Stimulated activated CD8-positive, alpha-beta memory T cell treated with anti-CD3 and anti-CD28 coated beads, Interleukin-15, amount 100 ng/mL, for 24 hours (primary cell): ENCODE results near the gene CARD10.
"Not testable (repeated sequence)": the region's sequence is repeated elsewhere in the genome, so short reads cannot be mapped to it uniquely, and the experiment has no call there.

ENCODE experiments used
- DNase-seq: peaks from one replicate; pipeline ENCODE4 v3.0.0-alpha.2; 2020; ENCODE audit warnings: low read depth

Gene CARD10

DNA sequence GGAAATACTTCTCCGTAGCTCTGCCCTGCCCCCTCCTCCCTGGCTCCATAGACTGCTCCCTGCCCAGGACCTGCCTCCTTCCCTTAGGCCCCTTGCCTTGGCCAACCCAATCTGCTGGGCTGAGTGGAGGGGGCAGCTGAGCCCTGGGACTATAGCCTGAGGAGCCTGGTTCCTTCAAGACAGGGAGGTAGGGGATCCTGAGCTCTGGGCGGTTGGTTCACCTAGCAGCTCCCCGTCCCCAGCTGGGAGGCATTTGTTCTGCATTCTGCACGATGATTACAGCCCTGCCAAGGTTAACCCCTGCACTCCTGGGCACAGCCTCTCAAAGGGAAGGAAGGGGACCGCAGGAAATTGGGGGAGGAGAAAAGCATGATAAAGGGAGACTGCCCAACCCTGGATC, 37.5 kb upstream of the CARD10 start:
- DNase-seq = no peak

DNA sequence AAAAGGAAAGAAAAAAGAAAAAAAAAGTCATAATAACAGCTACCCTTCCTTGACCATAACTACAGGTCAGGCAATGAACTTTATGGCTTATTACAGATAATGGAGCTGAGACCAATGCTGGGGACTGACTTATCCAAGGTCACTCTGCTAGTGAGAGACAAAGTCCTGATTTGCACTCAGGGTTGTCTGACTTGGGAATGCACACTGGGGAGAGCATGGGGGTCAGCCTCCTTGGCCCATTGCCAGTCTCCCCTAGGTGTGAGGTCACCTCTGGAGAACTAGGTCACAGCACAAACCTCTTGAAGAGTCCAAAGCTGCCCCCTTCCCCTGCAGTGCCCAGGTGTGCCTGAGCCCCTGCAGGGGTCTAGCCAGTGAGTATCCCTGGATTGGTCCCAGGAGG, 35.8 kb upstream of the CARD10 start:
- DNase-seq = no peak

DNA sequence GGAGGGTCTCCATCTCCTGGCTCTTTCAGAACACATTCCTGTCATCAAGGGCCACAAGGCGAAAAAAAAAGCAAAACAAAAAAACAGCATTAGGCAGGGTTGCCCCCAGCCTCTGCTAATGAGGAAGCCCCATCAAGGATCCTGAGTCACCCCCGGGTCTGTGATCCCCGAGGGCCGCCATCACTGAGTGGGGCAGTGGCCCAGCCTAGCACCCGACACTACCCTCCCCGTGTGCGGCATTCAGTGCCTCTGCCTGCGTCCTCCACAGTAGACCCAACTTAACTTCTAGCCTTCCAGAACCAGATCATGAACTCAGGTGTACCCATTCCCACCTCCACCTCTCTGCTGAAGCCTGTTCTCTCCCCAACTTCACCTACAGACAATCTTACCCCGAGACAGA, 34.5 kb upstream of the CARD10 start:
- no peak for DNase-seq

DNA sequence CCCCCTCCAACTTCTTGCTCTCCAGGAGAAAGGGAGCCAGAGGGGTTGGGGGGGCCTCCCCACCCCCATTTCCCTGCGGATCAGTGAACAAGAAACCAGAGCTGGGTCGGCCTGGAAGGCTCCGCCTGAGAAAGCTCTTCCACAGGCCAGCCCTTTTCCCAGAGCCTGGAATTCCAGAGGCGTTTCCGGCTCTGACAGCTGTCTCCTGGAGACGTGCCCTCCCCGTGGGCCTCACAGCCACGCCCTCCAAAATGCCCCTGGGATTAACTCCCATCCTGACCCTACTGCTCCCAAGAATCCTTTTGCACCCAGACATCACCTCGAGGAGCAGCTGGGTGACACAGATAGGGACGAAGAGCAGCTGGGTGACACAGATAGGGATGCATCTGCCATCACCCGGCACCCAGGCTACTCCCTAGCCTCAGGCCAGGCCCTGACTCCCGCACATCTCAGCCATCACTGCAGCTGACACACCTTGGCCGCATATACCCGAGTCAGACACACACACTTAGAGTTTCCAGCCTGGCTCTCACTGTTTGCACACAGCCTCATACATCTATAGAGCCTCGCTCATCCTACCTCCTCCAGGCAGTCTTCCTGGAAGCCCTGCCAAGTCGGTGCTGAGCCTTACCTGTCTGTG, 33.4 kb upstream of the CARD10 start:
- DNase-seq = no peak

DNA sequence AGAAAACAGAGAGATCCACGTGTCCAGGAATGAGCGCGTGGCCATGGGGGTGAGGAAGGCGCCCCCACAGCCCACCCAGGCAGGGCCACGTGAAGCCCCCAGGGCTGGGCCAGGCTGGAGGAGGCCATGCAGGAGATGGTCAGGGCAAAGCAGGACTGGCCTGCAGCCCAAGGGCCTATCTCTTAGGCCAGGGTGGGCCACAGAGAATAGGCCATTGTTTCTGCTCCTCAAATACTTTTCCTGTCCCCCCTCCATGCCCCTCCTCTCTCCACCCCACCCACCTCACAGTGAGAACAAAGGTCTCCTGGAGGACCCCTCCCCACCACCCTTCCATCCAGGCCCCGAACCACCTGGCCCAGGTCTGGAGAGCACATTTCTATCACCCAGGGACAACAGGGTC, 32.8 kb upstream of the CARD10 start:
- no peak for DNase-seq

DNA sequence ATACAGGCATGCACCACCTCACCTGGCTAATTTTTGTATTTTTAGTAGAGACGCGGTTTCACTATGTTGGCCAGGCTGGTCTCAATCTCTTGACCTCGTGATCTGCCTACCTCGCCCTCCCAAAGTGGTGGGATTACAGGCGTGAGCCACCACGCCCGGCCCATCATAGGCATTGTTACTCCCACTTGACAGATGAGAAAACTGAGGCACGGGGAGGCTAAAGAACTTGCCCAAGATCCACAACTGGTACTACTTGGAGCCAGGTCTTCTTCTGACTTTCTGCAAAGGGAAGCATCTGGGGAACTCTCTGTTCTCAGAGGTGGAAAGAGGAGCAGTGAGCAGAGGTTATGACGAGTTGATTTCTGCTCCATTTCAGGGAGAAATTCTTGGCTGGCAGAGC, 31.7 kb upstream of the CARD10 start:
- DNase-seq = not testable (repeated sequence)

DNA sequence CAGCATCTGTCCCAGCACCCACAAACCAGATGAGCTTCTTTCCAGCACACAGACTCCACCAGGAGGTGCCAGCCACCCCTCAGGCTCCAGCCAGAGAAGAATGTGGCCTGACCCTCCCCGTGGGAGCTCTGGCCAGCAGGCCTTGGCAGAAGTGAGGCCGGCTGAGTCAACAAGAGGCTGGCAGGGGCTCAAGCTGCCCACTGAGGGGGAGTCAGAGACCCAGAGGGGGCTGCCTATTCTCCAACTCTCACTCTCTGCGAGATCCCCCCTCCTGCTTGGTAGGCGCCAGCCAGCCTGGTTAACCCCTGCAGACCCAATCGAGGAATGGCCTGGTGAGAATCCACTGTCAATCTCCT, 30.5 kb upstream of the CARD10 start:
- no peak for DNase-seq

DNA sequence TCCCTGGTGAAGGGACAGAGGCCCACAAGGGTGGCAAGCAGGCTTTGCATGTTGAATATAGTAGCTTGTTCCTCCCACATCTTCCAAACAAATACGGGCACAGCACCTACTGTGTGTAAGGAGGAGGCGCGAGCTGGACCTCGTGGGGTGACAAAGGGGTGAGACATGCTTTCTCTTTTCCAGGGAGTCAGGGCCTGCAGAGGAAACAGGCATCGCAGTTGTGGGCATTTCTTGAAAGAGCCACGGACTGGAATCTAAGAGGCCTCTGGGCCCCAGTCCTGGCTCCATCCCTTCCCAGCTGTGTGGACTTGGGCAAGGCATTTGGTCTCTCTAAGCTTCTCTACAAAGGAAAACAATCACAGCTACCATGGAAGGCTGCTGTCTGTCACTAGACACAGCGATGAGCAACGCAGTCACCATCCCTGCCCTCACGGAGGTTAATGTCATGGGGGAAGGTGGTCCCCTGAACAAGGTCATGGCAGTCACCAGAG, 28.1 kb upstream of the CARD10 start:
- DNase-seq = no peak

DNA sequence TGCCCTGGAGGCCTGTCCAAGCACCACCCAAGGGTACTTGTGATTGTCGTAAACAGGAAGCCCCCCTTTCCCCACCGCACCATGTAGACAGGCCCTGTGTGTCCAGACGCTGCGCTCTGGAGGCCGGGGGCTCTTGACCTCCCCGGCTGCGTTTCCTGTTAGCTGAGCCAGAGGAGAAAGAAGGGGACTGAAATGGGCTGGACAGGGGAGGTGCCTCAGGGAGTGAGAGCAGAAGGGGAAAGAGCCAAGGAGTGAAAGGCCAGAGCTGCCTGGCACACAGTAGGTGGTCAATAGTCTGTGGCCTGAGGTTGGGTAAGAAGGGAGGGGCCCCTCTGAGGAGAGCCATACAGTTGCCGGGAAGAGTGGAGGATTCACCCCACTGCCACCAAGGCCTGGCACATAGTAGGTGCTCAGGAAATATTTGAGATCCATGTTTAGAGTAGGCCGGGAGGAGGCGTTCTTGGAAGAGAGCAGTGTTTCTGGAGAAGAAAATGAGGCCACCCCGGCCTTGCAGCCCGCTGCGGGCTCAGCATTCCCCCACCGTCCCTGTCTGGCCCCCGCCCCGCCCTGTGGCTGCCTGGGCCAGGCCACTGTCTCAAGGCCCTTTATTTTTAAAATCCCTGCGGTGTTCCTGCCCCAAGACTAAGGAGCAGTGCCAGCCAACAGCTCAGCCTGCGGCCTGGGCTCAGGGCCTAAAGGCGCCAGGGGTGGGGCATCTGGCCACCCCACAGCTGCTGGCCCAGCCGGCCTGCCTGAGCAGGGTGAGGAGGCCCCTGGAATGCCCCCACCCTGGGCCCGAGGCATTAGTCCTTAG, 27.4 kb upstream of the CARD10 start:
- no peak for DNase-seq

DNA sequence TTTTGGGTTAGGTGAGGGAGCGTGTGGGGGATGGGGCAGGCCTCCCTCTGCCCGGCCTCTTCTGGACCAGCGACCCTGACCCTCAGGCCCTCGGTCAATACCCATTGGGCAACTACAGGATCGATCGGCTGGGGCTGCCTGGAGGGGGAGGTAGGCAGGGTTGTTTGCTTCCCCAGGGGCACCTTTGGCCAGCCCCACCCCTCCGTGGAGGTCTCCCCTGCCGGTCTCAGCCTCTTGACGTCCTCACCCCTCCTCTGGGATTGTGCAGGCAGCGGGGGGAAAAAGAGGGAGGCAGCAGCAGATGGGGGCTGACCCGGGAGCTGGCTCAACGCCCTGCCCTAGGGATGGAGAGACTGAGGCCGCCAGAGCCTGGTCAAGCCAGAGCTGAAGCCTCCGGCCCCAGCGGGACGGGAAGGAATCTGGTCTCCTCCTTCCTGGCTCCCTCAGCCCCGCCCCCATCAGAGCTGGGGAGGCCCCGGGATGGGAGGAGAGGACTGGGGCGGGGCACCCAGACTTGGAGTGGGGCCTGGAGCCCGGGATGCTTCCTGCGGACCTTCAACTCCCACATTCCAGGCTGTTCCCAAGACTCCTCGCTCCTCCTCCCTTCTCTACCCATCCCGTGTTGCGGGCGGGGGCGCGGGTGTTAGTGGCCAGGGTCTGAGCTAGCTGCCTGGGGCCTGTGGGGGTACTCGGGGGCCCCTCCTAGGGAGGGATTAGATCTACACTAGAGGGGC, 26.7 kb upstream of the CARD10 start:
- DNase-seq = no peak

DNA sequence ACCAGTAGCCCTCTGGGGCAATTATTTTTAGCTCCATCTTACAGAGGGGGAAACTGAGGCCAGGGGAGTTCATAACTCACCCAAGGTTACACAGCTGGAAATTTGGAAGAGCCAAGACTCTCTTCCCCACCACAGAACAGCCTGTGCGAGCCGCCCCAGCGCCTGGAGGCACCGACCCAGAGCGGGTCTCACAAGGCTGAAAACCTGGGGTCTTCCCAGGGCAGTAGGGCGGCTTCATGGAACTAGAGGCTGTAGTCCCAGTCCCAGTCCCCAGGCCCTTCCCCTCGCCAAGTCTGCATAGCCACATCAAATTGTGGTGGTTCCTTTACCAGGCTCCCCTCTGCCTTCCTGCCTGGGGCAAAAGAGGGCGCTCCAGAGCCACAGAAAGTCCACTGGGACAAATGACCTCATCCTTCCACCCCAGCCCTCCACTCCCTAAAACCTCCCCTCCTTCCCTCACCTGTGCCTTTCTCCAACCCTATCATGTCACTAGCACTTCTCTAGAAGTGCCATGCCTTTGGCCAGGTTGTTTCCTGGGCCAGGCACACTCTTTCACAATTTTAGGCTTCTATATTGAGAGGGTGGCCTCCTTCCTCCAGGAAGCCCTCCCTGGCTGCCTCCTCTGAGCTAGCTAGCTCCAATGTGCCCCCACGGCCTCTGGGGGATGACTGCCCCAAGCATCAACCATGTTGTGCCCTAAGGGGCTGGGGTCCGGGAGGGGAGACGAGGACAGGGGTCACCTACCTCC, 25.9 kb upstream of the CARD10 start:
- DNase-seq = no peak

DNA sequence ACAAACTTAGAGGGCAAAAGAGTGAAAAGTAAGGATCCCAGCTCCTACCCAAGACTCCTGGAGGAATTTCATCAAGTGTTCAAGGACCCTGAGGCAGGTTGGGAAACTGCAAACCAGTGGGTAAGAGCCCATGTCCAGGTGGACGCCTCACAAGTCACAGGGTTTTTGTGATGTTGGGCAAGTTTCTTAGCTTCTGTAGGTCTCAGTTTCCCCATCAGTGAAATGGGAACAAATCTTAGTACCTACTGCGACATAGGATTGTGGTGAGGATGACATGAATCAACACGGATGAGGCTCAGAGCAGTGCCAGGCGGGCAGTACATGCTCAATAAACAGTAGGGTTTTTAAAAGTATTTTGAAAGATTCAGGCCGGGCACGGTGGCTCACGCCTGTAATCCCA, 23.7 kb upstream of the CARD10 start:
- no peak for DNase-seq

DNA sequence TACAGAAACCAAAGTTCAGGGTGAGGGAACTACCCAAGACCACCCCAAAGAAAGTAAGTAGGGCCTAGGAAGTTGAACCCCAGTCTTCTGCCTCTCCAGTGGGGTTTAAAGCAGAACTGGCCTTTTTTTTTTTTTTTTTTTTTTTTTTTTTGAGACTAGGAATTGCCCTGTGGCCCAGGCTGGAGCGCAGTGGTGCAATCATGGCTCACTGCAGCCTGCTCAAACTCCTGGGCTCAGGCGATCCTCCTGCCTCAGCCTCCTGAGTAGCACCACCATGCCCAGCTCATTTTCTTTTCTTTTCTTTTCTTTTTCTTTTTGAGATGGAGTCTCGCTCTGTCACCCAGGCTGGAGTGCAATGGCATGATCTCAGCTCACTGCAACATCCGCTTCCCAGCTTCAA, 23.2 kb upstream of the CARD10 start:
- DNase-seq = not testable (repeated sequence)

DNA sequence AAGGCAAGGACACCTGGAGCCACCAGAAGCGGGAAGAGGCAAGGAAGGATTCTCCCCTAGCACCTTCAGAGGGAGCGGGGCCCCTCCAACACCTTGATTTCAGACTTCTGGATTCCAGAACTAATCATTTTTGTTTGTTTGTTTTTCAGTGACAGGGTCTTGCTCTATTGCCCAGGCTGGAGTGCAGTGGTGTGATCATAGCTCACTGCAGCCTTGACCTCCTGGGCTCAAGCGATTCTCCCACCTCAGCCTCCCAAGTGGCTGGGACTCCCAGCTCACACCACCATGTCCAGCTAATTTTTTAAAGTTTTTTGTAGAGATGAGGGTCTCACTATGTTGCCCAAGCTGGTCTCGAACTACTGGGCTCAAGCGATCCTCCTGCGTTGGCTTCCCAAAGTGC, 20.6 kb upstream of the CARD10 start:
- not testable (repeated sequence) for DNase-seq

DNA sequence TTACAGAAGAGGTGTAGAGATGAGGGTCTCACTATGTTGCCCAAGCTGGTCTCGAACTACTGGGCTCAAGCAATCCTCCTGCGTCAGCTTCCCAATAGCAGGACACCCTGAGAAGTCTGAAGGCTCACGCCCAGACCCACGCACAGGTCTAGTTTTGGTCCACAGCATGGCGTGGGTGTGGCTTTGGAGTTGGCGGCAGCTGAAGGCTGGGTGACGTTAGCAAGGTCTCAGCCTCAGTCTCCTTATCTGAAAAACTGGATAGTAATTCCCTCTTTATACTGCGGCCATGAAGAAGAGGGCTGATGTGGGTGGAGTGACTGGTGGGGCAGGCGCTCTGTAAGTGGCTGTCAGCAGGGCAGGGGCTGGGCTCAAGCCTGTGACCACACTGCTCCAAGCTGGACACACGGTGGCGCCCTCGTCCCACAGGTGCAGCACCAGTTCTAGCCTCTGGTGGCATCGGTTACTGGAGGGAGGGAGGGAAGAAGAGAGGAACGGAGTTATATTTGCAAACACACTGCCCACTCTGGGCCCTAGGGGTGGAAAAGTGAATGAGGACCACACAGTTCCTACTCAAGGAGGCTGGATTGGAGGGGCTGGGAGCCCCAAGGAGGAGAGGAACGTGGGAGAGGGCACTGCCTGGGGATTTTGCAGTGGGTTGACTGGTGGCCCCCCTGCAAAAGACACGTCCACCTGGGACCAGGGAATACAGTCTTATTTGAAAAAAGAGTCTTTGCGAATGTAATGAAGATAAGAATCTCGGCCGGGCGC, 19.6 kb upstream of the CARD10 start:
- DNase-seq = peak; percentile 70

DNA sequence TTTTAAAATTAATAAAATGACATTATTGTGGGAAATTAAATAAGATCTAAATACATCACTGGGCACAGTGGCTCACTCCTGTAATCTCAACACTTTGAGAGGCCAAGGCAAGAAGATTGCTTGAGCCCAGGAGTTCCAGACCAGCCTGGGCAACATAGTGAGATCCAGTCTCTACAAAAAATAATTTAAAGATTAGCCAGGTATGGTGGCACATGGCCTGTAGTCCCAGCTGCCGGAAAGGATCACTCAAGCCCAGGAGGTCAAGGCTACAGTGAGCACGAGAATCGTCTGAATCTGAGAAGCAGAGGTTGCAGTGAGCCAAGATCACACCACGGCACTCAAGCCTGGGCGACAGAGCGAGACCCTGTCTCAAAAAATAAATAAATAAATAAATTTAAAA, 15.9 kb upstream of the CARD10 start:
- no peak for DNase-seq

DNA sequence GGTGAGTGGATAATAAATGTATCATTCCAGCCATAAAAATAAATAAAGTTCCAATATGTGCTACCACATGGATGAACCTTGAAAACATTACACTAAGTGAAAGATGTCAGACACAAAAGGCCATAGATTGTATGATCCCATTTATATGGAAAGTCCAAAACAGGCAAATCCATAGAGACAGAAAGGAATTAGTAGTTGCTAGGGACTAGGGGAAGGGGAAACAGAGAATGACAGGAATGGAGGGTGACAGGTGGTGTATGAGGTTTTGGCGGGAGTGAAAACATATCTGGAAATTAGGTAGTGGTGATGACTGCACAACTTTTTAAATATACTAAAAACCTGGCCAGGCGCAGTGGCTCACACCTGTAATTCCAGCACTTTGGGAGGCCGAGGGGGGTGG, 15.2 kb upstream of the CARD10 start:
- DNase-seq = no peak

DNA sequence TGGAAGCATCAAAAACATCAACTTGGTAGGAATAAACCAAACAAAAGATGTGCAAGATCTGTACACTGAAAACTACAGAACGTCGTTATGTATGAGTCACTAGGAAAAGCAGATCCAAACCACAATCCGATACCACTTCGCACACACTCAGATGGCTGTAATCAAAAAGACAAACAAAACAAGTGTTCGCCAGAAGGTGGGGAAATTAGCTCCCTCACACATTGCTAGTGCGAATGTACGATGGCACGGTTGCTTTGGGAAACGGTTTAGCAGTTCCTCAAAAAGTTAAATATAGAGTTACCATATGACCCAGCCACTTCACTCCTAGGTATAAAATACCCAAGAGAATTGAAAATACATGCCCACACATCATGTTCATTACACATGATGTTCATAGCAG, 14.8 kb upstream of the CARD10 start:
- no peak for DNase-seq

DNA sequence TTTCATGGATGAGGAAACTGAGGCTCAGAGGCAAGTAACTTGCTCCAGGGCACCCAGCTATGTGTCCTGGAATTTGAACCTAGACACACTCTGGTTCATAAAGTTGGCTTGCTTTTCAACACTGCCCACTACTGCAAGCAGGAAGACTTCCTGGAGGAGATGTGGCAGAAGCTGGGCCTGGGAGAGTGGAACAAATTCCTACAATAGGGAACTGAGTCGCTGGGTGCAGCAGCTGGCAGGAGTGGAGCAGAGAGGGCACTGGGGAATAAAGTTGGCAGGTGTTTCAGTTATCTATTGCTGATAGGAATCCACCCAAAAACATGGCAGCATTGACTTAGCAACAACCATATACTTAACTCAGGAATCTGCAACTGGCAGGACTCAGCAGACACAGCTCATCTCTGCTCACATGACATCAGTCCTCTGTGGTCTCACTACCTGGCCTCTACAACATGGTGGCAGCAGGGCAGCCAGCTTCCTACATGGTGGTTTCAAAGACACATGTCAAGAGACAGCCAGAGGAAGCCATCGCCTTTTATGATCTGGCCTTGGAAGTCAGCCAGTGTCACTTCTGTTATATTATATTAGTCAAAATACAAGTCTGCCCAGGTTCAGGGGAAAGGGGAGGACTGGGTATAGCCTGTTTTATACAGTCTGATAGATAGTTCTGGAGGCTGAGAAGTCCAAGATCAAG, 10.6 kb upstream of the CARD10 start:
- no peak for DNase-seq

DNA sequence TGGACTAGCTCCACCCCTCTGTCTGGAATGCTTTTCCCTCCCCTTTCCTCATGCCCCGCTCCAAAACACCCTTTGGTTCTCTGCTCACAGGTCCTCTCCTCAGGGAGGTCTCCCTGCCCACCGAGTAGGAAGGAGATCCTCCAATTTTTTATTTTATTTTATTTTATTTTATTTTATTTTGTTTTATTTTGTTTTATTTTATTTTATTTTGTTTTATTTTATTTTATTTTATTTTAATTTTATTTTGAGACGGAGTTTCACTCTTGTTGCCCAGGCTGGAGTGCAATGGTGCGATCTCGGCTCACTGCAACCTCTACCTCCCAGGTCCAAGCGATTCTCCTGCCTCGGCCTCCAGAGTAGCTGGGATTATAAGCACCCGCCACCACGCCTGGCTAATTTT, 8.7 kb upstream of the CARD10 start:
- not testable (repeated sequence) for DNase-seq
